Measurements from ENCODE around the gene TBR1. TPM values are rescaled to one million over a fixed set of nuclear protein-coding genes. Genes with fewer than 3 reads are reported as not detected.

TBR1 gene
- total and polyA plus RNA-seq, 2 of the 4 experiments (the other 2 are of a cell fraction), result not detected

DNA sequence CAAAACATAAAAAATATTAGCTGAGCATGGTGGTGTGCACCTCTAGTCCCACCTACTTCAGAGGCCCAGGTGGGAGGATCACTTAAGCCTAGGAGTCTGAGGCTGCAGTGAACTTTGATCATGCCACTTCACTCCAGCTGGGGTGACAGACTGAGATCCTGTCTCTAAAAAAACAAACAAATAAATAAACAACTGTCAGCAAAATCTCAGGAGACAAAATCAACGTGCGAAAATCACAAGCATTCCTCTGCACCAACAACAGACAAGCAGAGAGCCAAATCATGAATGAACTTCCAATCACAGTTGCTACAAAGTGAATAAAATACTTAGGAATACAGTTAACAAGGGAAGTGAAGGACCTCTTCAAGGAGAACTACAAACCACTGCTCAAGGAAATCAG, 58.8 kb downstream of the TBR1 start:
- WGBS, 2 experiments (ENCODE audit: extremely low coverage in 2 of 2, insufficient read length in 1 of 2), result no CpG with 5 or more reads among the region's 2 CpGs
- H4K20me1 ChIP-seq (ENCODE audit: insufficient read depth, low read length), result no peaks in the 10 kb centered on the region
- no peak overlapping the region for H3K4me2 ChIP-seq (ENCODE audit: low read depth, low read length)
- TF ChIP-seq CEBPB (IDR thresholded peaks at IDR 0.05; ENCODE audit: low read depth, low read length) (no peak), MAFK (IDR thresholded peaks at IDR 0.05; ENCODE audit: low read depth, low read length) (peak; percentile 42; the same call in 1 of the 2 replicates)
- no peaks in the 10 kb centered on the region for H3K9me1 ChIP-seq (ENCODE audit: insufficient read depth, low read length)
- dilution Hi-C loops (cut with HindIII; ENCODE audit: low sequenced_read_pairs, unreplicated experiment) (no loop called here), in situ Hi-C loops (cut with MboI; ENCODE audit: low sequenced_read_pairs) (no loop called here), intact Hi-C loops (cut with micrococcal nuclease) (no loop called here)
- H3K9me3 ChIP-seq (ENCODE audit: control insufficient read depth, insufficient read depth, low read length), result no peaks in the 10 kb centered on the region
- no peak overlapping the region for H2BK15ac ChIP-seq (ENCODE audit: low read depth, low read length)
- no peak for ATAC-seq (ENCODE audit: low read depth)
- no peak overlapping the region for H4K91ac ChIP-seq (ENCODE audit: insufficient read depth, low read depth, low read length)
- H3K4me3 ChIP-seq (ENCODE audit: insufficient read depth, low read depth, low read length), result no peak overlapping the region
- H3K79me1 ChIP-seq (ENCODE audit: low read depth in 1 of 2, low read length in 2 of 2), result no peaks in the 10 kb centered on the region
- POLR2A ChIA-PET (ENCODE audit: unreplicated experiment), result interaction anchor here (0.6 kb wide), 1 partner anchor 34 kb away, joined by 4 read pairs; no protein-coding TSS in a partner anchor
- no peak overlapping the region for H2AK9ac ChIP-seq (replicated peaks; ENCODE audit: low read depth, low read length, poor library complexity)
- H3K14ac ChIP-seq (replicated peaks; ENCODE audit: low read depth, low read length), result no peak overlapping the region
- DNase-seq, result no peak
- no peak overlapping the region for H2BK5ac ChIP-seq (ENCODE audit: low read depth, low read length, poor library complexity, severe bottlenecking)
- H3K27ac ChIP-seq (ENCODE audit: insufficient read depth, low read length), result no peak overlapping the region
- H2BK20ac ChIP-seq (ENCODE audit: low read depth, low read length), result no peak overlapping the region
- H2BK120ac ChIP-seq (ENCODE audit: low read depth, low read length), result no peak overlapping the region
- no TSS peak for BruUV-seq (replicated peaks)
- H3K4me1 ChIP-seq (ENCODE audit: control insufficient read depth, insufficient read depth, low read length), result no peaks in the 10 kb centered on the region
- H3K56ac ChIP-seq (ENCODE audit: extremely low read depth, insufficient read depth, low read length), result no peak overlapping the region
- H4K5ac ChIP-seq (ENCODE audit: low read depth, low read length), result no peak overlapping the region
- H3K27me3 ChIP-seq (ENCODE audit: control insufficient read depth, insufficient read depth, low read length), result no peaks in the 10 kb centered on the region
- H3K18ac ChIP-seq (ENCODE audit: low read depth, low read length), result no peak overlapping the region
- no peak overlapping the region for H4K8ac ChIP-seq (ENCODE audit: low read depth in 2 of 2, low read length in 2 of 2)
- H3K36me3 ChIP-seq (ENCODE audit: control insufficient read depth, insufficient read depth, low read length), result no peaks in the 10 kb centered on the region
- CTCF ChIA-PET, result no interaction called here
- no peak overlapping the region for H2AK5ac ChIP-seq (ENCODE audit: low read depth, low read length)
- no peak overlapping the region for H2AFZ ChIP-seq (replicated peaks; ENCODE audit: low read length, poor library complexity)
- no peak overlapping the region for H3K23ac ChIP-seq (ENCODE audit: low read depth, low read length)
- no peak overlapping the region for H3K9ac ChIP-seq (ENCODE audit: low read depth, low read length)
- H3K4ac ChIP-seq (ENCODE audit: low read depth, low read length), result no peak overlapping the region

Small RNA genes lying within 50 kb of the gene (microRNA-seq; reads per million reads assigned to microRNA genes)
- not detected for gene RNA5SP108 (ENCODE audit: insufficient read depth, insufficient read length)

Small RNA genes lying within 50 kb of the gene (small RNA-seq; reads per million reads assigned to genes)
- 0 reads per million in 5 experiments for gene RNA5SP108

Other genes with a start within 250 kb of the TBR1 start
- gene PSMD14, start 107.9 kb upstream of the TBR1 start, total RNA-seq (2012; rRNA removed), result 110 and 191 TPM in 2 replicates
- gene PSMD14, start 107.9 kb upstream of the TBR1 start, polyA plus RNA-seq (2012; rRNA removed), result 50.9 and 59.3 TPM in 2 replicates
- gene SLC4A10, start 208.1 kb downstream of the TBR1 start, total RNA-seq (2012; rRNA removed), result not detected in 2 replicates
- gene SLC4A10, start 208.1 kb downstream of the TBR1 start, polyA plus RNA-seq (2012; rRNA removed), result not detected in 2 replicates